HEK293T (cell line): ENCODE measurements around the gene CCNJ.

Experiments used
- CTCF ChIA-PET: fragments of 350-600 bp; formaldehyde crosslinking; extraction: SDS; loops from one replicate; lab custom pipeline; 2021; ENCODE audit warnings: antibody characterized with exemption, inconsistent platforms; lab: Yijun Ruan, JAX
- POLR2A ChIA-PET: fragments of 350-600 bp; formaldehyde crosslinking; extraction: SDS; loops from one replicate; lab custom pipeline; 2020; ENCODE audit warnings: antibody characterized with exemption, inconsistent platforms; lab: Yijun Ruan, JAX
- DNase-seq: peaks from one replicate; pipeline ENCODE4 v3.0.0; 2012; ENCODE audit warnings: mixed read lengths; ENCODE audit errors: extremely low spot score
- ARNT ChIP-seq: fragments of 450-650 bp; IDR thresholded peaks from 2 replicates; pipeline ENCODE4 v1.6.1; 2017; ENCODE audit warnings: mild to moderate bottlenecking
- BHLHE40 ChIP-seq: fragments of 450-650 bp; IDR thresholded peaks from 2 replicates; pipeline ENCODE4 v1.6.1; 2016; ENCODE audit warnings: mild to moderate bottlenecking, moderate library complexity, borderline replicate concordance
- CTBP1 ChIP-seq: fragments of 450-650 bp; IDR thresholded peaks from 2 replicates; pipeline ENCODE4 v1.6.1; 2016; ENCODE audit warnings: borderline replicate concordance
- ELF4 ChIP-seq: fragments of 450-650 bp; IDR thresholded peaks from 2 replicates; pipeline ENCODE4 v1.6.1; 2017; ENCODE audit warnings: antibody characterized with exemption
- FOXA1 ChIP-seq: fragments of 450-650 bp; IDR thresholded peaks from 2 replicates; pipeline ENCODE4 v1.6.1; 2016; ENCODE audit warnings: mild to moderate bottlenecking
- FOXK2 ChIP-seq: fragments of 450-650 bp; IDR thresholded peaks from 2 replicates; pipeline ENCODE4 v1.6.1; 2016; ENCODE audit warnings: mild to moderate bottlenecking
- FOXM1 ChIP-seq: fragments of 450-650 bp; IDR thresholded peaks from 2 replicates; pipeline ENCODE4 v1.6.1; 2017; ENCODE audit warnings: mild to moderate bottlenecking, borderline replicate concordance
- HDGF ChIP-seq: fragments of 450-650 bp; IDR thresholded peaks from 2 replicates; pipeline ENCODE4 v1.6.1; 2017; ENCODE audit warnings: antibody characterized with exemption, borderline replicate concordance
- L3MBTL2 ChIP-seq: fragments of 450-650 bp; conservative IDR thresholded peaks from 2 replicates; pipeline ENCODE4 v1.6.1; 2016; ENCODE audit warnings: mild to moderate bottlenecking
- LEF1 ChIP-seq: fragments of 450-650 bp; IDR thresholded peaks from 2 replicates; pipeline ENCODE4 v1.6.1; 2017; ENCODE audit warnings: mild to moderate bottlenecking, borderline replicate concordance
- NFRKB ChIP-seq: fragments of 450-650 bp; IDR thresholded peaks from 2 replicates; pipeline ENCODE4 v1.6.1; 2016; ENCODE audit warnings: mild to moderate bottlenecking, moderate library complexity
- SP1 ChIP-seq: fragments of 450-650 bp; IDR thresholded peaks from 2 replicates; pipeline ENCODE4 v1.6.1; 2017
- SUZ12 ChIP-seq: fragments of 450-650 bp; IDR thresholded peaks from 2 replicates; pipeline ENCODE4 v1.6.1; 2016; ENCODE audit warnings: mild to moderate bottlenecking
- TARDBP ChIP-seq: fragments of 450-650 bp; IDR thresholded peaks from 2 replicates; pipeline ENCODE4 v1.6.1; 2016
- ZNF384 ChIP-seq: fragments of 450-650 bp; IDR thresholded peaks from 2 replicates; pipeline ENCODE4 v1.6.1; 2016
- TF ChIP-seq, protein P1 (sequence below): fragments of 450-650 bp; IDR thresholded peaks from 2 replicates; pipeline ENCODE4 v1.6.1; 2016

Gene CCNJ

DNA sequence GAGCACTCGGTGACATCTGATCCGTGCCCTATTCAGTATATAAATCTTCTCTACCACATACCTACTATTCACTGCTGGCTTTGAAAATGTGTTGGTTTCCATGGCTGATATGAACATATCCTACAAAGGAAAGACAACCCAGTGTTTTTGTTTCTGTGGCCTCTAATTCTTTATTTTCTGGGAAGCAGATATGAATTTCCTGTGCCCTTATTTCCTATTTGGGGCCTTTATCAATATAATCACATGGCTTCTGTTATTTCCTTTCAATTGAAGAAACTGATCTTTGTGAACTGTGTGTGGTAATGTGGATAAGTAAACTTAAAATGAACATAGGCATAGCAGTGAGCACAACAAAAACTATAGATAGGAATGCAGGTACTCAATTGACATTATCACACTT, 10.6 kb downstream of the CCNJ start:
- ChIA-PET POLR2A (no interaction called here), CTCF (interaction anchor here (0.6 kb wide), 1 partner anchor 74 kb away, joined by 3 read pairs; no protein-coding TSS in a partner anchor)
- DNase-seq, result no peak
- TF ChIP-seq, protein P1, sequence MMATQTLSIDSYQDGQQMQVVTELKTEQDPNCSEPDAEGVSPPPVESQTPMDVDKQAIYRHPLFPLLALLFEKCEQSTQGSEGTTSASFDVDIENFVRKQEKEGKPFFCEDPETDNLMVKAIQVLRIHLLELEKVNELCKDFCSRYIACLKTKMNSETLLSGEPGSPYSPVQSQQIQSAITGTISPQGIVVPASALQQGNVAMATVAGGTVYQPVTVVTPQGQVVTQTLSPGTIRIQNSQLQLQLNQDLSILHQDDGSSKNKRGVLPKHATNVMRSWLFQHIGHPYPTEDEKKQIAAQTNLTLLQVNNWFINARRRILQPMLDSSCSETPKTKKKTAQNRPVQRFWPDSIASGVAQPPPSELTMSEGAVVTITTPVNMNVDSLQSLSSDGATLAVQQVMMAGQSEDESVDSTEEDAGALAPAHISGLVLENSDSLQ, result no peak
- TF ChIP-seq BHLHE40 (no peak), SP1 (no peak), SUZ12 (no peak), NFRKB (no peak), TARDBP (no peak), FOXA1 (no peak), ZNF384 (no peak), HDGF (no peak), FOXM1 (no peak), ELF4 (no peak), L3MBTL2 (no peak), FOXK2 (no peak)

DNA sequence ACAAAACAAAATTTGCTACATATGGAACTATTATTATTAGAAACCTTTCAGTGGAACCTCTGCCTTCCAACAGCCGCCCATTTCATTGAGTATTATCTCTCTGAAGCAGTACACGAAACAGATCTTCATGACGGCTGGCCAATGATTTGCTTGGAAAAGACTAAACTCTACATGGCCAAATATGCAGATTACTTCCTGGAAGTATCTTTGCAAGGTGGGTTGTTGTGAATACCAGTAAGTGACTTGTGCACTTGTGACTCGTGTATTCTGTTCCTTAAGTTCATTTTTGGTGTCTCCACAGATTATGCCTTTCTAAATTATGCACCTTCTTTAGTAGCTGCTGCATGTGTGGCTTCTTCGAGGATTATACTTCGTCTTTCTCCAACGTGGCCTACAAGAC, 13.4 kb downstream of the CCNJ start:
- CTCF ChIA-PET, result no interaction called here
- POLR2A ChIA-PET, result interaction anchor here (1.3 kb wide), 1 partner anchor 73 kb away, joined by 4 read pairs; the partner anchor contains the start of gene ZNF518A
- no peak for DNase-seq
- TF ChIP-seq L3MBTL2 (no peak), FOXA1 (no peak), SUZ12 (no peak), ARNT (no peak), FOXM1 (no peak), SP1 (no peak), BHLHE40 (no peak), CTBP1 (no peak), HDGF (no peak), FOXK2 (no peak)
- TF ChIP-seq, protein P1, result no peak

DNA sequence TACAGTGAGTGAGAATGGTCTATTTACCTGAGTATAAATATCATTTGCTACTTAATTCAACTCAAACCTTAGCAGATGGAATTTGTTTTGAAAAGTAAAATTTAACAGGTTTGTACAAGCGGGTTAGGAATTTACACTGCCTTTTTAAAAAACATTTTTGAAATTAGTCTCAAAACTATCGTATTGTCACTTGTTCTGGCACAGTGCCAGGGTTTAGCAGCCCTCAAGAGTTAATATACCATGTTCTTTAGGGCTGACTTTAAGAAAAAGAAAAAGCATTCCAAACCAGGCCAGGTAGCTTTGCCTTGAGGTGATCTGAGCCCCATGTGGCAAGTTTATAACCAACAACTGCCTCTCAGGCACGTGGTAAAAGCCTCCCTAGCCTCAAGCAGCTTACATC, 17.8 kb downstream of the CCNJ start:
- ChIA-PET CTCF (interaction anchor here (0.6 kb wide), 1 partner anchor 644 kb away, joined by 4 read pairs; no protein-coding TSS in a partner anchor), POLR2A (no interaction called here)
- no peak for TF ChIP-seq ARNT
- TF ChIP-seq SUZ12, result no peak
- TF ChIP-seq L3MBTL2, result no peak
- TF ChIP-seq TARDBP, result no peak
- DNase-seq, result no peak

DNA sequence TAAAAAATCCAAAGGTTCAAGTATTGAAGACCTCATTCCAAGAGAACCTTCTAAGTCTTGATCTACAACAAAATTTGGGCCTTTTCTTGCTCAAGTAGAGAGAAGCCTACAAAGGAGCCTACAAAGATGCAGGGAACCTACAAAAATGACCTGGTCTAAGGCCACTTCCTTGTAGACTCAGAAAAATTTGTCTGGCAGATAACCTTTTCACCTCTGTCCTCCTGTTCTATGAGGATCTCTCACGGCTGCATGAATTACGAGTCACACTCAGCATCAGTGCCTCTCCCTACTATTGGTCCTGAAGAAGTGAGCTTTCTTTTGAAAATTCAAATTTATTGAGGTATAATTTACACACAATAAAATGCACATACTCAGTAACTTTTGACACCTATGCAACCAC, 29.3 kb downstream of the CCNJ start:
- no peak for DNase-seq
- POLR2A ChIA-PET, result interaction anchor here (1.3 kb wide), 1 partner anchor 17 kb away, joined by 5 read pairs; no protein-coding TSS in a partner anchor
- TF ChIP-seq, protein P1, result no peak
- no peak for TF ChIP-seq SP1
- TF ChIP-seq FOXA1, result no peak
- no peak for TF ChIP-seq L3MBTL2
- no peak for TF ChIP-seq LEF1
- TF ChIP-seq FOXM1, result no peak
- TF ChIP-seq HDGF, result no peak
- no peak for TF ChIP-seq NFRKB
- no peak for TF ChIP-seq FOXK2
- no peak for TF ChIP-seq TARDBP
- TF ChIP-seq BHLHE40, result no peak
- TF ChIP-seq SUZ12, result no peak
- no peak for TF ChIP-seq ELF4
- TF ChIP-seq ZNF384, result no peak
- TF ChIP-seq ARNT, result no peak
- TF ChIP-seq CTBP1, result no peak
- CTCF ChIA-PET, result no interaction called here

DNA sequence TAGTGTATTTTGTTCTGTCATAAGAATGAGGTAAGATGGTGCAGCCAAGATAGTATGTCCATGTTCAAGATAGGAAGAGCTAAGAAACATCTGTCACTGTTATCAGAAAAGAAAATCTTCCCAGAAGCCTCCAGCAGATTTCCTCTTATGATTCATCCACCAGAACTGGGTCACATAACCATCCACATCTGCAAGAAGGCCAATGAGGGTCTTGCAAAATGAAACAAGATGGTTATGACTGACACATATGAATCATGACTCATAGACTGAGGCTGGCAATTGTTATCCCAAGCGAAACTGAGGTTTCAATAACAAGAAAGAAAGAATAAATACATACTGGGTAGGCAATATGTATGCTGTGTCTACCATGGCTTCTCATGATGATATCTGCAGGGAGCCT, 30.3 kb downstream of the CCNJ start:
- TF ChIP-seq SP1, result no peak
- no peak for TF ChIP-seq FOXA1
- no peak for TF ChIP-seq ZNF384
- no peak for TF ChIP-seq SUZ12
- no peak for TF ChIP-seq BHLHE40
- no peak for TF ChIP-seq CTBP1
- no peak for TF ChIP-seq NFRKB
- TF ChIP-seq LEF1, result no peak
- TF ChIP-seq TARDBP, result no peak
- TF ChIP-seq, protein P1, result no peak
- no peak for TF ChIP-seq HDGF
- no peak for DNase-seq
- CTCF ChIA-PET, result no interaction called here
- POLR2A ChIA-PET, result no interaction called here

DNA sequence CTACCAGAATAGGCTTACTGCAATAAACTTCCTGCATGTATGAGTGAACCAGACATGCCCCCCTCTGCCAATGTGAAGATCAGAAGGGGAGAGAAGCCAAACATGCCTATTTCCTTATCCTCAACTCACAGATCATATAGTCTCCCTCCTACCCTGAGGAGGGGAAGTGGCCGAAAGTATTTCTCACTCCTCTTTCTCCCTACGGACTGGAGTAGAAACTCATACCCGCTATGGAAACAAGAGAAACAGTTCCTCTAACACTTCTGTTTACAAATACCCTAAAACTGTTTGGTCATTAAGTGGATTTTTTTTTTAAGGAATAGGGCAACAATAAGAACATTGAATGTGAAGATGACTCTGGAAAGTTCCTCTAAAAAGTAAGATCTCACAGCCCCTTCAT, 31.4 kb downstream of the CCNJ start:
- no peak for TF ChIP-seq NFRKB
- TF ChIP-seq ZNF384, result no peak
- TF ChIP-seq FOXM1, result no peak
- TF ChIP-seq SP1, result no peak
- no peak for TF ChIP-seq ELF4
- TF ChIP-seq L3MBTL2, result no peak
- no peak for TF ChIP-seq CTBP1
- no peak for TF ChIP-seq HDGF
- TF ChIP-seq, protein P1, result no peak
- no peak for TF ChIP-seq FOXA1
- TF ChIP-seq ARNT, result no peak
- TF ChIP-seq SUZ12, result no peak
- no peak for TF ChIP-seq BHLHE40
- no peak for TF ChIP-seq LEF1
- TF ChIP-seq FOXK2, result no peak
- TF ChIP-seq TARDBP, result no peak
- CTCF ChIA-PET, result no interaction called here
- no peak for DNase-seq
- POLR2A ChIA-PET, result interaction anchor here (1.4 to 3.1 kb wide), 3 partner anchors 10 to 55 kb away, joined by 4 to 13 read pairs (median 6); partner anchors contain the start of gene ZNF518A
